HepG2 (cell line): ENCODE measurements around the gene POLR1G. TPM values are rescaled to one million over a fixed set of nuclear protein-coding genes. Genes with fewer than 3 reads are reported as not detected.

Experiments used
- ARID4A ChIP-seq: sonication (generic); formaldehyde crosslinking; IDR thresholded peaks from 2 replicates; pipeline ENCODE4 v1.5.0; 2020; ENCODE audit warnings: mild to moderate bottlenecking, missing genetic modification reagents, borderline replicate concordance
- BATF2 ChIP-seq: sonication (generic); formaldehyde crosslinking; IDR thresholded peaks from 2 replicates; pipeline ENCODE4 v1.8.0; 2022; ENCODE audit warnings: mild to moderate bottlenecking, missing genetic modification reagents, moderate library complexity
- CHD4 ChIP-seq: fragments of 200-600 bp; sonication (generic); IDR thresholded peaks from 2 replicates; pipeline ENCODE4 v1.7.0; 2017; ENCODE audit warnings: mild to moderate bottlenecking, low read length, borderline replicate concordance
- FOSL1 ChIP-seq: sonication (generic); formaldehyde crosslinking; IDR thresholded peaks from 2 replicates; pipeline ENCODE4 v1.9.0; 2021; ENCODE audit warnings: missing genetic modification reagents, borderline replicate concordance
- PATZ1 ChIP-seq: sonication (generic); formaldehyde crosslinking; IDR thresholded peaks from 2 replicates; pipeline ENCODE4 v1.4.0; 2020; ENCODE audit warnings: missing genetic modification reagents
- PTBP1 ChIP-seq: fragments of 200-400 bp; formaldehyde crosslinking; IDR thresholded peaks from 2 replicates; pipeline ENCODE4 v1.6.1; 2018; ENCODE audit warnings: low read length, low read depth; ENCODE audit not compliant: poor library complexity, severe bottlenecking
- RFX3 ChIP-seq: IDR thresholded peaks from 2 replicates; pipeline ENCODE4 v1.6.1; 2016; ENCODE audit warnings: missing biosample characterization, missing genetic modification reagents
- TCF7 ChIP-seq: sonication (generic); IDR thresholded peaks from 2 replicates; pipeline ENCODE4 v1.6.1; 2016; ENCODE audit warnings: antibody characterized with exemption, low read depth
- polyA plus RNA-seq, 8 experiments: library from polyadenylated mRNA; depleted of rRNA in 3 of 8; stranded (reverse) in 7 of 8; unstranded in 1 of 8; fragments of >200 nt; fragmentation: Illumina TruSeq in 4 of 8; extraction: Trizol in 4 of 8; gene quantifications; 2 replicates each; pipeline versions ENCODE4 v1.2.1 to v1.2.3, GENCODE V29; 2011 to 2016; ENCODE audit warnings: low read depth in 4 of 8, missing spikeins in 1 of 8, mixed read lengths in 1 of 8; ENCODE audit not compliant: insufficient read depth in 1 of 8
- total RNA-seq, 5 experiments: library from RNA; depleted of rRNA; stranded (reverse); fragments of >200 nt; fragmentation: Illumina TruSeq; extraction: Trizol; gene quantifications; 2 replicates each; pipeline ENCODE4 v1.2.3, GENCODE V29; 2016; ENCODE audit warnings: low read depth in 1 of 5
- TF ChIP-seq, protein P1 (sequence below): sonication (generic); formaldehyde crosslinking; IDR thresholded peaks from 2 replicates; pipeline ENCODE4 v1.8.1; 2023; ENCODE audit warnings: mild to moderate bottlenecking, missing genetic modification reagents
- TF ChIP-seq, protein P2 (sequence below): sonication (generic); formaldehyde crosslinking; IDR thresholded peaks from 2 replicates; pipeline ENCODE4 v1.4.0; 2020; ENCODE audit warnings: missing genetic modification reagents
- TF ChIP-seq, protein P3 (sequence below): IDR thresholded peaks from 2 replicates; pipeline ENCODE4 v1.6.1; 2016; ENCODE audit warnings: low read depth, missing genetic modification reagents, missing compliant biosample characterization

POLR1G gene
- total and polyA plus RNA-seq, 2 of the 13 experiments (the other 11 are each of a cell fraction or from before 2014, with no cell fraction given) = 3.5 to 20.8 TPM

- TF ChIP-seq, protein P1, sequence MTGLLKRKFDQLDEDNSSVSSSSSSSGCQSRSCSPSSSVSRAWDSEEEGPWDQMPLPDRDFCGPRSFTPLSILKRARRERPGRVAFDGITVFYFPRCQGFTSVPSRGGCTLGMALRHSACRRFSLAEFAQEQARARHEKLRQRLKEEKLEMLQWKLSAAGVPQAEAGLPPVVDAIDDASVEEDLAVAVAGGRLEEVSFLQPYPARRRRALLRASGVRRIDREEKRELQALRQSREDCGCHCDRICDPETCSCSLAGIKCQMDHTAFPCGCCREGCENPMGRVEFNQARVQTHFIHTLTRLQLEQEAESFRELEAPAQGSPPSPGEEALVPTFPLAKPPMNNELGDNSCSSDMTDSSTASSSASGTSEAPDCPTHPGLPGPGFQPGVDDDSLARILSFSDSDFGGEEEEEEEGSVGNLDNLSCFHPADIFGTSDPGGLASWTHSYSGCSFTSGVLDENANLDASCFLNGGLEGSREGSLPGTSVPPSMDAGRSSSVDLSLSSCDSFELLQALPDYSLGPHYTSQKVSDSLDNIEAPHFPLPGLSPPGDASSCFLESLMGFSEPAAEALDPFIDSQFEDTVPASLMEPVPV (CRISPR knock-in tag) = 0 out of 2 replicates have a peak, but pooled peaks have one; percentile 38
- peak; percentile 42; the same call in 1 of the 2 replicates for TF ChIP-seq ARID4A (CRISPR knock-in tag)
- TF ChIP-seq PTBP1 = peak; percentile 12
- TF ChIP-seq, protein P2, sequence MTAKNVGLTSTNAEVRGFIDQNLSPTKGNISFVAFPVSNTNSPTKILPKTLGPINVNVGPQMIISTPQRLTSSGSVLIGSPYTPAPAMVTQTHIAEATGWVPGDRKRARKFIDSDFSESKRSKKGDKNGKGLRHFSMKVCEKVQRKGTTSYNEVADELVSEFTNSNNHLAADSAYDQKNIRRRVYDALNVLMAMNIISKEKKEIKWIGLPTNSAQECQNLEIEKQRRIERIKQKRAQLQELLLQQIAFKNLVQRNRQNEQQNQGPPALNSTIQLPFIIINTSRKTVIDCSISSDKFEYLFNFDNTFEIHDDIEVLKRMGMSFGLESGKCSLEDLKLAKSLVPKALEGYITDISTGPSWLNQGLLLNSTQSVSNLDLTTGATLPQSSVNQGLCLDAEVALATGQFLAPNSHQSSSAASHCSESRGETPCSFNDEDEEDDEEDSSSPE (CRISPR knock-in tag) = 0 out of 2 replicates have a peak, but pooled peaks have one; percentile 29
- TF ChIP-seq FOSL1 = no peak
- TF ChIP-seq PATZ1 (CRISPR knock-in tag) = peak; percentile 19; the same call in 1 of the 2 replicates
- TF ChIP-seq, protein P3, sequence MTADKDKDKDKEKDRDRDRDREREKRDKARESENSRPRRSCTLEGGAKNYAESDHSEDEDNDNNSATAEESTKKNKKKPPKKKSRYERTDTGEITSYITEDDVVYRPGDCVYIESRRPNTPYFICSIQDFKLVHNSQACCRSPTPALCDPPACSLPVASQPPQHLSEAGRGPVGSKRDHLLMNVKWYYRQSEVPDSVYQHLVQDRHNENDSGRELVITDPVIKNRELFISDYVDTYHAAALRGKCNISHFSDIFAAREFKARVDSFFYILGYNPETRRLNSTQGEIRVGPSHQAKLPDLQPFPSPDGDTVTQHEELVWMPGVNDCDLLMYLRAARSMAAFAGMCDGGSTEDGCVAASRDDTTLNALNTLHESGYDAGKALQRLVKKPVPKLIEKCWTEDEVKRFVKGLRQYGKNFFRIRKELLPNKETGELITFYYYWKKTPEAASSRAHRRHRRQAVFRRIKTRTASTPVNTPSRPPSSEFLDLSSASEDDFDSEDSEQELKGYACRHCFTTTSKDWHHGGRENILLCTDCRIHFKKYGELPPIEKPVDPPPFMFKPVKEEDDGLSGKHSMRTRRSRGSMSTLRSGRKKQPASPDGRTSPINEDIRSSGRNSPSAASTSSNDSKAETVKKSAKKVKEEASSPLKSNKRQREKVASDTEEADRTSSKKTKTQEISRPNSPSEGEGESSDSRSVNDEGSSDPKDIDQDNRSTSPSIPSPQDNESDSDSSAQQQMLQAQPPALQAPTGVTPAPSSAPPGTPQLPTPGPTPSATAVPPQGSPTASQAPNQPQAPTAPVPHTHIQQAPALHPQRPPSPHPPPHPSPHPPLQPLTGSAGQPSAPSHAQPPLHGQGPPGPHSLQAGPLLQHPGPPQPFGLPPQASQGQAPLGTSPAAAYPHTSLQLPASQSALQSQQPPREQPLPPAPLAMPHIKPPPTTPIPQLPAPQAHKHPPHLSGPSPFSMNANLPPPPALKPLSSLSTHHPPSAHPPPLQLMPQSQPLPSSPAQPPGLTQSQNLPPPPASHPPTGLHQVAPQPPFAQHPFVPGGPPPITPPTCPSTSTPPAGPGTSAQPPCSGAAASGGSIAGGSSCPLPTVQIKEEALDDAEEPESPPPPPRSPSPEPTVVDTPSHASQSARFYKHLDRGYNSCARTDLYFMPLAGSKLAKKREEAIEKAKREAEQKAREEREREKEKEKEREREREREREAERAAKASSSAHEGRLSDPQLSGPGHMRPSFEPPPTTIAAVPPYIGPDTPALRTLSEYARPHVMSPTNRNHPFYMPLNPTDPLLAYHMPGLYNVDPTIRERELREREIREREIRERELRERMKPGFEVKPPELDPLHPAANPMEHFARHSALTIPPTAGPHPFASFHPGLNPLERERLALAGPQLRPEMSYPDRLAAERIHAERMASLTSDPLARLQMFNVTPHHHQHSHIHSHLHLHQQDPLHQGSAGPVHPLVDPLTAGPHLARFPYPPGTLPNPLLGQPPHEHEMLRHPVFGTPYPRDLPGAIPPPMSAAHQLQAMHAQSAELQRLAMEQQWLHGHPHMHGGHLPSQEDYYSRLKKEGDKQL (CRISPR knock-in tag) = no peak
- TF ChIP-seq RFX3 (CRISPR knock-in tag) = no peak
- peak; percentile 96 for TF ChIP-seq CHD4
- TF ChIP-seq BATF2 (CRISPR knock-in tag) = no peak
- no peak for TF ChIP-seq TCF7
Measured at GRCh38 chr19:45428384-45429231, 22.2 kb downstream of the POLR1G start (continued).
